WI38 (cell line): ENCODE measurements around the gene NBAS.

Experiments
- H3K4me3 ChIP-seq: 2 replicates; pipeline ENCODE4 v1.5.1; 2011; ENCODE audit warnings: low read depth, mild to moderate bottlenecking, control low read depth, low read length
- CTCF ChIP-seq: IDR thresholded peaks from 2 replicates; pipeline ENCODE4 v1.5.1; 2012; ENCODE audit warnings: low read depth, mild to moderate bottlenecking, control low read depth, low read length

Gene NBAS

GRCh38 chr2:15517793-15518192 is 43.3 kb downstream of the NBAS start:
- TF ChIP-seq CTCF: no peak
- no peak overlapping the region for H3K4me3 ChIP-seq

GRCh38 chr2:15511686-15512085 is 49.4 kb downstream of the NBAS start:
- no peak overlapping the region for H3K4me3 ChIP-seq
- no peak for TF ChIP-seq CTCF

GRCh38 chr2:15510552-15510951 is 50.6 kb downstream of the NBAS start:
- no peak overlapping the region for H3K4me3 ChIP-seq
- no peak for TF ChIP-seq CTCF

GRCh38 chr2:15510131-15510530 is 51.0 kb downstream of the NBAS start:
- no peak for TF ChIP-seq CTCF

GRCh38 chr2:15507697-15508096 is 53.4 kb downstream of the NBAS start:
- no peak overlapping the region for H3K4me3 ChIP-seq
- no peak for TF ChIP-seq CTCF

More at GRCh38 chr2:15510131-15510530, 51.0 kb downstream of the NBAS start:
- no peak overlapping the region for H3K4me3 ChIP-seq

GRCh38 chr2:15507061-15507460 is 54.1 kb downstream of the NBAS start:
- no peak for TF ChIP-seq CTCF
- no peak overlapping the region for H3K4me3 ChIP-seq

- no peak for TF ChIP-seq CTCF
- no peak overlapping the region for H3K4me3 ChIP-seq
Observed at GRCh38 chr2:15506229-15506819, 54.8 kb downstream of the NBAS start.
